BE2C (cell line): Measurements from ENCODE around the gene DNAAF9.
"Not testable (repeated sequence)": the region's sequence is repeated elsewhere in the genome, so short reads cannot be mapped to it uniquely, and the experiment has no call there.

ENCODE experiments used
- DNase-seq: peaks from one replicate; pipeline ENCODE4 v3.0.0-alpha.2; 2020
- H3K27me3 ChIP-seq: fragments of 250-450 bp; sonication (Bioruptor Pico); 2 replicates; pipeline ENCODE4 v1.5.1; 2020; ENCODE audit warnings: mild to moderate bottlenecking
- H3K36me3 ChIP-seq: fragments of 250-450 bp; sonication (Bioruptor Pico); 2 replicates; pipeline ENCODE4 v1.5.1; 2020; ENCODE audit warnings: mild to moderate bottlenecking
- H3K4me1 ChIP-seq: fragments of 250-450 bp; sonication (Bioruptor Pico); 2 replicates; pipeline ENCODE4 v1.5.1; 2020
- H3K4me3 ChIP-seq: 2 replicates; pipeline ENCODE4 v1.5.1; 2011; ENCODE audit warnings: low read depth, low read length
- H3K9me3 ChIP-seq: fragments of 250-450 bp; sonication (Bioruptor Pico); 2 replicates; pipeline ENCODE4 v1.5.1; 2020
- CTCF ChIP-seq: IDR thresholded peaks from 2 replicates; pipeline ENCODE4 v1.5.1; 2012; ENCODE audit warnings: mild to moderate bottlenecking, low read depth, low read length

Gene DNAAF9

GRCh38 chr20:3431109-3431508 lies 23.6 kb upstream of the DNAAF9 start:
- no peak for DNase-seq
- no peak for TF ChIP-seq CTCF
- Histone ChIP-seq H3K36me3 (no peaks in the 10 kb centered on the region), H3K9me3 (no peaks in the 10 kb centered on the region), H3K4me3 (no peak overlapping the region), H3K27me3 (no peaks in the 10 kb centered on the region), H3K4me1 (no peaks in the 10 kb centered on the region)

- Histone ChIP-seq H3K36me3 (no peaks in the 10 kb centered on the region), H3K4me1 (no peaks in the 10 kb centered on the region), H3K9me3 (no peaks in the 10 kb centered on the region), H3K4me3 (no peak overlapping the region), H3K27me3 (no peaks in the 10 kb centered on the region)
- TF ChIP-seq CTCF, result no peak
- DNase-seq, result no peak
Measured at GRCh38 chr20:3430376-3431069, 23.1 kb upstream of the DNAAF9 start.

GRCh38 chr20:3426766-3427165 lies 19.3 kb upstream of the DNAAF9 start:
- not testable (repeated sequence) for H3K36me3 ChIP-seq, H3K4me3 ChIP-seq, H3K27me3 ChIP-seq, DNase-seq, H3K9me3 ChIP-seq, H3K4me1 ChIP-seq

- Histone ChIP-seq H3K27me3 (no peaks in the 10 kb centered on the region), H3K4me1 (no peaks in the 10 kb centered on the region), H3K9me3 (no peaks in the 10 kb centered on the region), H3K4me3 (no peak overlapping the region), H3K36me3 (no peaks in the 10 kb centered on the region)
- no peak for TF ChIP-seq CTCF
- no peak for DNase-seq
Measured at GRCh38 chr20:3423126-3423525, 15.7 kb upstream of the DNAAF9 start.

GRCh38 chr20:3421985-3422384 lies 14.5 kb upstream of the DNAAF9 start:
- no peak for DNase-seq
- Histone ChIP-seq H3K9me3 (no peaks in the 10 kb centered on the region), H3K36me3 (no peaks in the 10 kb centered on the region), H3K27me3 (no peaks in the 10 kb centered on the region), H3K4me1 (no peaks in the 10 kb centered on the region), H3K4me3 (no peak overlapping the region)
- no peak for TF ChIP-seq CTCF

- no peak overlapping the region for H3K4me3 ChIP-seq
- H3K27me3 ChIP-seq, result no peaks in the 10 kb centered on the region
- no peak for DNase-seq
- no peaks in the 10 kb centered on the region for H3K36me3 ChIP-seq
- H3K4me1 ChIP-seq, result no peaks in the 10 kb centered on the region
- TF ChIP-seq CTCF, result no peak
- H3K9me3 ChIP-seq, result no peaks in the 10 kb centered on the region
Measured at GRCh38 chr20:3420211-3420707, 12.8 kb upstream of the DNAAF9 start.

- H3K36me3 ChIP-seq, H3K9me3 ChIP-seq, H3K4me1 ChIP-seq, H3K4me3 ChIP-seq, H3K27me3 ChIP-seq, DNase-seq: not testable (repeated sequence)
Measured at GRCh38 chr20:3418161-3418560, 10.7 kb upstream of the DNAAF9 start.
